Peyer's patch (tissue), 4 donors: ENCODE data around the gene SMDT1. TPM values are rescaled to one million over a fixed set of nuclear protein-coding genes. Genes with fewer than 3 reads are reported as not detected.
A peak's percentile ranks its signal among the peaks of the same experiment; 100 is the strongest.

Source experiments
- DNase-seq, 3 donors: peaks; one replicate each; pipeline ENCODE4 v3.0.0-alpha.2; 2017 to 2019
- H3K27ac ChIP-seq, 4 donors: fragments of 200-600 bp; sonication (generic); one replicate each; pipeline ENCODE4 v1.5.1; 2016 to 2019
- H3K27me3 ChIP-seq, 2 donors: fragments of 200-600 bp; sonication (generic); one replicate each; pipeline ENCODE4 v1.5.1; 2019
- H3K36me3 ChIP-seq, 3 donors: fragments of 200-600 bp; sonication (generic); one replicate each; pipeline ENCODE4 v1.5.1; 2016 to 2019
- H3K4me1 ChIP-seq, 4 donors: fragments of 200-600 bp; sonication (generic); one replicate each; pipeline ENCODE4 v1.5.1; 2016 to 2019
- H3K4me3 ChIP-seq, 4 donors: fragments of 200-600 bp; sonication (generic); 1 replicate in 3 of 4; 2 replicates in 1 of 4; pipeline ENCODE4 v1.5.1; 2016 to 2019; ENCODE audit warnings: mild to moderate bottlenecking in 1 of 4
- H3K9me3 ChIP-seq, 4 donors: fragments of 200-600 bp; sonication (generic); one replicate each; pipeline ENCODE4 v1.5.1; 2016 to 2019; ENCODE audit warnings: mild to moderate bottlenecking in 1 of 4
- CTCF ChIP-seq, 6 experiments: fragments of 450-650 bp in 4 of 6; fragments of 200-600 bp in 2 of 6; sonication (generic) in 1 of 6; IDR thresholded peaks; one replicate each; pipeline ENCODE4 v1.5.1; 2017 to 2019; ENCODE audit warnings: antibody characterized with exemption in 6 of 6, mild to moderate bottlenecking in 3 of 6, moderate library complexity in 1 of 6
- POLR2A ChIP-seq, 2 donors: fragments of 450-650 bp; IDR thresholded peaks; one replicate each; pipeline ENCODE4 v1.5.1; 2017; ENCODE audit warnings: antibody characterized with exemption in 2 of 2, mild to moderate bottlenecking in 2 of 2, moderate library complexity in 2 of 2
- total RNA-seq, 4 donors: library from RNA; depleted of rRNA; stranded (reverse); fragments of >200 nt; gene quantifications; one replicate each; pipeline ENCODE4 v1.1.0, GENCODE V29; 2016

Gene SMDT1
- total RNA-seq, 4 donors from 2014 or later = 9.9 to 18.2 (median 17.0) TPM

DNA sequence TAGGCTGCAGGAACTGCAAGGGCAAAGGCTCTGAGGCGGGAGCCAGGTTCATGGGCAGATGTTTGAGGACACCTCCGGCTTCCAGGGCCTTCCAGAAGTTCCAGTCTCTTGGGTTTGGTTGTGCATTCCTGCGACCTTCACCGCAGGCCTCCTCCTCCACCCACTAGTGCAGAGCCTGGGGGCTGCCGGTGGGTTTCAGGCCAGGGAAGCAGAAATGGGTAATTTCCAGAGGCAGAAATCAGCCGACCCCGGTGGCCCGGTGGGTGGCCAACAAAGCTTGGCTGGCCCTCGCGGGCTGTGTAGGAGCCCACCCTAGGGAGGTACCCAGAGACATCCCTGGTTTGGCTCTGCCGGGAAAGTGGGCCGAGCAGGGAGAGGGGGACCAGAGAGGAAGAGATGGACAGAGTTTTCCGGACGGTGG is 5.9 kb upstream of the SMDT1 start:
- peaks cover 3 to 34% (median 14%) of the 10 kb centered on the region in 4 donors for H3K4me1 ChIP-seq
- DNase-seq = peak in 1 of 3 donors; percentile 45
- H3K36me3 ChIP-seq = peaks cover 0 to 7% (median 0%) of the 10 kb centered on the region in 3 donors
- H3K9me3 ChIP-seq = no peaks in the 10 kb centered on the region
- no peak for TF ChIP-seq CTCF (IDR thresholded peaks at IDR 0.05)
- no peak for TF ChIP-seq POLR2A (IDR thresholded peaks at IDR 0.05)
- no peaks in the 10 kb centered on the region for H3K27me3 ChIP-seq
- peak overlapping the region; percentile 54 to 74 (median 64) for H3K4me3 ChIP-seq
- peak overlapping the region; percentile 81 to 87 (median 86) for H3K27ac ChIP-seq

GRCh38 chr22:42074132-42074811 is 5.2 kb upstream of the SMDT1 start, which contains the start of gene PHETA2:
Gene PHETA2, plus strand, starts transcription at chr22:42074248. Its CDS starts 3,046 bp downstream, at chr22:42077294.
- H3K27me3 ChIP-seq = no peaks in the 10 kb centered on the region
- H3K36me3 ChIP-seq = peaks cover 0 to 7% (median 0%) of the 10 kb centered on the region in 3 donors
- peaks cover 3 to 39% (median 16%) of the 10 kb centered on the region in 4 donors for H3K4me1 ChIP-seq
- H3K27ac ChIP-seq = peak within 1 kb of the TSS; percentile 81 to 87 (median 86)
- peak within 1 kb of the TSS; percentile 54 to 74 (median 64) for H3K4me3 ChIP-seq
- DNase-seq = peak; percentile 58 to 78 (median 76)
- TF ChIP-seq CTCF (IDR thresholded peaks at IDR 0.05) (peak; percentile 17 to 59 (median 42)), POLR2A (IDR thresholded peaks at IDR 0.05) (peak; percentile 13 to 18)
- H3K9me3 ChIP-seq = no peaks in the 10 kb centered on the region

- peak overlapping the region; percentile 54 to 74 (median 64) for H3K4me3 ChIP-seq
- H3K36me3 ChIP-seq = peaks cover 0 to 7% (median 0%) of the 10 kb centered on the region in 3 donors
- TF ChIP-seq CTCF (IDR thresholded peaks at IDR 0.05) (no peak), POLR2A (IDR thresholded peaks at IDR 0.05) (no peak)
- H3K4me1 ChIP-seq = peaks cover 0 to 33% (median 12%) of the 10 kb centered on the region in 4 donors
- no peaks in the 10 kb centered on the region for H3K9me3 ChIP-seq
- peak in 1 of 3 donors; percentile 44 for DNase-seq
- no peaks in the 10 kb centered on the region for H3K27me3 ChIP-seq
- peak overlapping the region; percentile 81 to 87 (median 86) for H3K27ac ChIP-seq
Measured at GRCh38 chr22:42074846-42075676, 4.4 kb upstream of the SMDT1 start.

GRCh38 chr22:42076764-42077485 is 2.6 kb upstream of the SMDT1 start:
- H3K27ac ChIP-seq = no peak overlapping the region
- no peaks in the 10 kb centered on the region for H3K27me3 ChIP-seq

More at GRCh38 chr22:42076764-42077485, 2.6 kb upstream of the SMDT1 start:
- Histone ChIP-seq H3K9me3 (no peaks in the 10 kb centered on the region), H3K36me3 (peaks cover 0 to 7% (median 0%) of the 10 kb centered on the region in 3 donors), H3K4me3 (no peak overlapping the region), H3K4me1 (peaks cover 0 to 32% (median 8%) of the 10 kb centered on the region in 4 donors)
- no peak for TF ChIP-seq CTCF (IDR thresholded peaks at IDR 0.05)
- TF ChIP-seq POLR2A (IDR thresholded peaks at IDR 0.05) = no peak
- peak in 1 of 3 donors; percentile 33 for DNase-seq
